Vagina (tissue), 2 donors: Measurements from ENCODE around the gene EPN1. TPM values are rescaled to one million over a fixed set of nuclear protein-coding genes. Genes with fewer than 3 reads are reported as not detected.
A peak's percentile ranks its signal among the peaks of the same experiment; 100 is the strongest.

ENCODE experiments used
- DNase-seq, 2 donors: peaks; one replicate each; pipeline ENCODE4 v3.0.0-alpha.2; 2017; ENCODE audit errors: extremely low spot score in 2 of 2
- H3K27ac ChIP-seq: fragments of 200-600 bp; sonication (generic); one replicate; pipeline ENCODE4 v1.5.1; 2019
- H3K27me3 ChIP-seq: fragments of 200-600 bp; sonication (generic); one replicate; pipeline ENCODE4 v1.5.1; 2019
- H3K36me3 ChIP-seq, 2 donors: fragments of 200-600 bp; sonication (generic); one replicate each; pipeline ENCODE4 v1.5.1; 2017 to 2019
- H3K4me1 ChIP-seq: fragments of 200-600 bp; sonication (generic); one replicate; pipeline ENCODE4 v1.5.1; 2019
- H3K4me3 ChIP-seq, 2 donors: fragments of 200-600 bp; sonication (generic); 1 replicate in 1 of 2; 2 replicates in 1 of 2; pipeline ENCODE4 v1.5.1; 2016 to 2019
- H3K9me3 ChIP-seq: fragments of 200-600 bp; sonication (generic); one replicate; pipeline ENCODE4 v1.5.1; 2019
- POLR2A ChIP-seq, 2 donors: fragments of 450-650 bp; IDR thresholded peaks; one replicate each; pipeline ENCODE4 v1.6.1; 2017; ENCODE audit warnings: antibody characterized with exemption in 2 of 2, mild to moderate bottlenecking in 2 of 2, moderate library complexity in 2 of 2
- POLR2AphosphoS5 ChIP-seq, 2 donors: sonication (generic); formaldehyde crosslinking; IDR thresholded peaks; one replicate each; pipeline ENCODE4 v1.9.0; 2017; ENCODE audit warnings: antibody characterized with exemption in 2 of 2, mild to moderate bottlenecking in 2 of 2, low read depth in 1 of 2; ENCODE audit not compliant: insufficient read depth in 1 of 2
- intact Hi-C: fragments of 100-400 bp; cut with DNase I; formaldehyde crosslinking; loops from one replicate; pipeline ENCODE4 v1.15.1; 2023
- total RNA-seq: library from RNA; depleted of rRNA; stranded (reverse); fragments of >200 nt; gene quantifications from one replicate; pipeline ENCODE4 v1.2.3, GENCODE V29; 2016
- TF ChIP-seq, protein P1 (sequence below), 3 experiments: fragments of 450-650 bp in 2 of 3; fragments of 200-600 bp in 1 of 3; sonication (generic) in 1 of 3; IDR thresholded peaks; one replicate each; pipeline ENCODE4 v1.5.1; 2017 to 2019; ENCODE audit warnings: antibody characterized with exemption in 3 of 3, mild to moderate bottlenecking in 2 of 3, moderate library complexity in 2 of 3

Gene EPN1
- total RNA-seq, 1 donor from 2014 or later, result 43.7 TPM

DNA sequence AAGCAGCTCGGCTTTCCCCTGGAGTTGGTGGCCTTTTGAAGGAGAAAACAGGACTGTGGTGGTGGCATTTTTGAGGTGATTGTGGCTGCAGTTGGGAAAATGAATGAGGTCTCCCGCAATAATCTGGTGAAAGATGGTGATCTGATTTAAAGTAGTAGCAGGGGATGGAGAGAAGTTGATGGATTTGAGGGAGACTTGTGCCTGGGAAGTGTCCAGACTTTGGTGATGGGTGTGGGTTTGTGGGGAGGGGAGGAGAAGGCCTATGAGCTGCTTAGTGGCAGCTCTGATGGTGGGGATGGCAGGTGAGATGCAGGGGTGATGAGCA lies 4.0 kb upstream of the EPN1 start:
- peaks cover 18% of the 10 kb centered on the region for H3K4me1 ChIP-seq
- H3K9me3 ChIP-seq, result no peaks in the 10 kb centered on the region
- peaks cover 0 to 62% of the 10 kb centered on the region in 2 donors for H3K36me3 ChIP-seq

DNA sequence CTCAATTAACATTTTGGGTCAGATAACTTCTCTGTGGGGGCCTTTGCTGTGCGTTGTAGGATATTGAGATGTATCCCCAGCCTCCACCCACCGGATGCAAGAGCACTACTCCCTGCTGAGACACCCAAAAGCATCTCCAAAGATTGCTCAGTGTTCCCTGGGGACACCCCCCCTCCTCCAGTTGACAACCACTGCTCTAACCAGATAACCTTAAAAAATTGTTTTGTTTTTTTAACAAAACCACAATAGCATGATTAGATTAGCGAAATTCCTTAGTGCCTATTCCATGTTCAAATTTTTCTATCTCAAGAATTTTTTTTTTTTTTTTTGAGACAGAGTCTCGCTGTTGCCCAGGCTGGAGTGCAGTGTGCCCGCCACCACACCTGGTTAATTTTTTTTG lies 2.6 kb upstream of the EPN1 start:
- Histone ChIP-seq H3K36me3 (peaks cover 0 to 51% of the 10 kb centered on the region in 2 donors), H3K4me1 (peaks cover 32% of the 10 kb centered on the region), H3K27me3 (no peaks in the 10 kb centered on the region), H3K9me3 (no peaks in the 10 kb centered on the region), H3K4me3 (no peak overlapping the region), H3K27ac (no peak overlapping the region)
- intact Hi-C loops, result no loop called here
- no peak for TF ChIP-seq POLR2AphosphoS5 (IDR thresholded peaks at IDR 0.05; ENCODE audit: insufficient read depth in 1 of 2, low read depth in 1 of 2)
- TF ChIP-seq, protein P1, sequence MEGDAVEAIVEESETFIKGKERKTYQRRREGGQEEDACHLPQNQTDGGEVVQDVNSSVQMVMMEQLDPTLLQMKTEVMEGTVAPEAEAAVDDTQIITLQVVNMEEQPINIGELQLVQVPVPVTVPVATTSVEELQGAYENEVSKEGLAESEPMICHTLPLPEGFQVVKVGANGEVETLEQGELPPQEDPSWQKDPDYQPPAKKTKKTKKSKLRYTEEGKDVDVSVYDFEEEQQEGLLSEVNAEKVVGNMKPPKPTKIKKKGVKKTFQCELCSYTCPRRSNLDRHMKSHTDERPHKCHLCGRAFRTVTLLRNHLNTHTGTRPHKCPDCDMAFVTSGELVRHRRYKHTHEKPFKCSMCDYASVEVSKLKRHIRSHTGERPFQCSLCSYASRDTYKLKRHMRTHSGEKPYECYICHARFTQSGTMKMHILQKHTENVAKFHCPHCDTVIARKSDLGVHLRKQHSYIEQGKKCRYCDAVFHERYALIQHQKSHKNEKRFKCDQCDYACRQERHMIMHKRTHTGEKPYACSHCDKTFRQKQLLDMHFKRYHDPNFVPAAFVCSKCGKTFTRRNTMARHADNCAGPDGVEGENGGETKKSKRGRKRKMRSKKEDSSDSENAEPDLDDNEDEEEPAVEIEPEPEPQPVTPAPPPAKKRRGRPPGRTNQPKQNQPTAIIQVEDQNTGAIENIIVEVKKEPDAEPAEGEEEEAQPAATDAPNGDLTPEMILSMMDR (IDR thresholded peaks at IDR 0.05), result no peak
- TF ChIP-seq POLR2A (IDR thresholded peaks at IDR 0.05), result no peak
- no peak for DNase-seq

More for the DNA sequence above, 4.0 kb upstream of the EPN1 start:
- no peaks in the 10 kb centered on the region for H3K27me3 ChIP-seq
- DNase-seq, result no peak
- TF ChIP-seq, protein P1 (IDR thresholded peaks at IDR 0.05), result no peak
- TF ChIP-seq POLR2AphosphoS5 (IDR thresholded peaks at IDR 0.05; ENCODE audit: insufficient read depth in 1 of 2, low read depth in 1 of 2), result no peak
- no peak for TF ChIP-seq POLR2A (IDR thresholded peaks at IDR 0.05)
- no peak overlapping the region for H3K27ac ChIP-seq
- H3K4me3 ChIP-seq, result no peak overlapping the region
- intact Hi-C loops, result no loop called here

DNA sequence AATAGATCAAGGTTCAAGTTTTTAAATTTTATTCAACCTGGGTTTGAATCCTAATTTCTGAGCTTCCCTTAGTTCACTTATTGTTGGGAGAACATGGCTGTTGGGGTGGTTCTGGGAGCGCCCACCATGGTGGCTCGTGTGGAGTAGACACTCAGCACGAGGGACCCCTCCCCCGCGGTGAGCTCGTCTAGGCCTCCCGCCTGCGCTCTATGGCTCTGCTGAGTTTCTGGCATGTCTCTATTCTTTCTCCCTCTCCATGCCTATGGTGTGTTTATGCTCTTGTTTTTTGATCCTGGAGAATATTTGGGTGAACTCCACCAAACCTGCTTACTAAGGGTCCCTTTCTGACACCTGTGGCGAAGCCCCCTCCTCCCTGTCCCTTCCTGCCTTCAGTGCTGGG lies 1.6 kb upstream of the EPN1 start:
- no peak overlapping the region for H3K27ac ChIP-seq
- intact Hi-C loops, result no loop called here

DNA sequence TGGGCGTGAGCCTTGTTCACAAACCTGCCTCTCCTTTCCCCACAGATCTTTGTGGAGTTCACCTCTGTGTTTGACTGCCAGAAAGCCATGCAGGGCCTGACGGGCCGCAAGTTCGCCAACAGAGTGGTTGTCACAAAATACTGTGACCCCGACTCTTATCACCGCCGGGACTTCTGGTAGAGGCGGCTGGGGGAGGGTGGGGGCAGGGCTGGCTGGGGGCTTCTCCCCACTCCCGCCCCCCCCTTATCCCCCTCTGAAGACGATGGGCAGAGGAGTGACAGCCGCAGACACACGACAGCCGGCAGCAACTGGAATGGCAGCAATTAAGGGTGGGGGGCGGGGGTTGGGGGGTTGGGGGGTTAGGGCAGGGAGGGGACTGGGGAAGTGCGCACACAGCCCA lies 1.1 kb upstream of the EPN1 start:
- Histone ChIP-seq H3K27me3 (no peaks in the 10 kb centered on the region), H3K4me1 (peaks cover 47% of the 10 kb centered on the region), H3K4me3 (no peak overlapping the region), H3K27ac (no peak overlapping the region), H3K9me3 (no peaks in the 10 kb centered on the region), H3K36me3 (peaks cover 0 to 46% of the 10 kb centered on the region in 2 donors)
- TF ChIP-seq POLR2AphosphoS5 (IDR thresholded peaks at IDR 0.05; ENCODE audit: insufficient read depth in 1 of 2, low read depth in 1 of 2), result no peak
- TF ChIP-seq, protein P1 (IDR thresholded peaks at IDR 0.05), result no peak
- TF ChIP-seq POLR2A (IDR thresholded peaks at IDR 0.05), result no peak
- no peak for DNase-seq
- intact Hi-C loops, result no loop called here

More for the DNA sequence above, 1.6 kb upstream of the EPN1 start:
- peaks cover 0 to 46% of the 10 kb centered on the region in 2 donors for H3K36me3 ChIP-seq
- DNase-seq, result no peak
- H3K27me3 ChIP-seq, result no peaks in the 10 kb centered on the region
- no peaks in the 10 kb centered on the region for H3K9me3 ChIP-seq
- H3K4me1 ChIP-seq, result peaks cover 43% of the 10 kb centered on the region
- no peak for TF ChIP-seq POLR2A (IDR thresholded peaks at IDR 0.05)
- TF ChIP-seq, protein P1 (IDR thresholded peaks at IDR 0.05), result no peak
- no peak for TF ChIP-seq POLR2AphosphoS5 (IDR thresholded peaks at IDR 0.05; ENCODE audit: insufficient read depth in 1 of 2, low read depth in 1 of 2)
- no peak overlapping the region for H3K4me3 ChIP-seq

DNA sequence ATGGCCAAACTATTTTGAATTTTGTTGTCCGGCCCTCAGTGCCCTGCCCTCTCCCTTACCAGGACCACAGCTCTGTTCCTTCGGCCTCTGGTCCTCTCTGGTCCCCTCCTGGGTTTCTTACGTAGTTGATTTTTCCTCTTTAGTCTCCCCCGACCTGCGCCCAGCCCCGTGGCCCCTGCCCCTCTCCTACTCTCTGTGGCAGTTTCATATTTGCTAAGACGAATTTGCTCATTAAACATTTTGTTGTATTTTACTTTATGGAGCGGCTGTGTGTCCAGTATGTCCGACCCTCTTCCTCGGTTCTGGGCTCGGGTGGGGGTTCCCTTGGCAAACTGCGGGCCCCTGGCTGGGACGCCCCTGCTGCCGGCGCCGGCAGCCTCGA lies 576 bp upstream of the EPN1 start:
- peaks cover 0 to 46% of the 10 kb centered on the region in 2 donors for H3K36me3 ChIP-seq
- H3K9me3 ChIP-seq, result no peaks in the 10 kb centered on the region
- DNase-seq, result no peak
- H3K4me1 ChIP-seq, result peaks cover 52% of the 10 kb centered on the region
- H3K27me3 ChIP-seq, result no peaks in the 10 kb centered on the region
- H3K27ac ChIP-seq, result peak overlapping the region; percentile 89
- H3K4me3 ChIP-seq, result peak overlapping the region; percentile 71 to 84
- no peak for TF ChIP-seq POLR2AphosphoS5 (IDR thresholded peaks at IDR 0.05; ENCODE audit: insufficient read depth in 1 of 2, low read depth in 1 of 2)
- TF ChIP-seq, protein P1 (IDR thresholded peaks at IDR 0.05), result no peak
- TF ChIP-seq POLR2A (IDR thresholded peaks at IDR 0.05), result no peak
- intact Hi-C loops, result no loop called here
